Stimulated activated naive CD8-positive, alpha-beta T cell treated with anti-CD3 and anti-CD28 coated beads, Interleukin-15, Interleukin-2, amounts not matched to agents 100 ng/mL and 50 ng/mL, for 24 hours (primary cell): ENCODE results near the gene TMEM147.

Experiments
- H3K27ac Mint-ChIP-seq: one replicate; pipeline ENCODE4 v1.8.0; 2021; ENCODE audit warnings: mild to moderate bottlenecking, mixed read lengths
- H3K27me3 Mint-ChIP-seq: one replicate; pipeline ENCODE4 v1.8.0; 2021; ENCODE audit warnings: mixed read lengths
- H3K36me3 Mint-ChIP-seq: one replicate; pipeline ENCODE4 v1.8.0; 2021; ENCODE audit warnings: low read depth, mixed read lengths
- H3K4me1 Mint-ChIP-seq: one replicate; pipeline ENCODE4 v1.8.0; 2021; ENCODE audit warnings: low read depth, mixed read lengths
- H3K4me3 Mint-ChIP-seq: one replicate; pipeline ENCODE4 v1.8.0; 2021; ENCODE audit warnings: mild to moderate bottlenecking, mixed read lengths
- H3K9me3 Mint-ChIP-seq: one replicate; pipeline ENCODE4 v1.8.0; 2021; ENCODE audit warnings: mixed read lengths

Gene TMEM147

DNA sequence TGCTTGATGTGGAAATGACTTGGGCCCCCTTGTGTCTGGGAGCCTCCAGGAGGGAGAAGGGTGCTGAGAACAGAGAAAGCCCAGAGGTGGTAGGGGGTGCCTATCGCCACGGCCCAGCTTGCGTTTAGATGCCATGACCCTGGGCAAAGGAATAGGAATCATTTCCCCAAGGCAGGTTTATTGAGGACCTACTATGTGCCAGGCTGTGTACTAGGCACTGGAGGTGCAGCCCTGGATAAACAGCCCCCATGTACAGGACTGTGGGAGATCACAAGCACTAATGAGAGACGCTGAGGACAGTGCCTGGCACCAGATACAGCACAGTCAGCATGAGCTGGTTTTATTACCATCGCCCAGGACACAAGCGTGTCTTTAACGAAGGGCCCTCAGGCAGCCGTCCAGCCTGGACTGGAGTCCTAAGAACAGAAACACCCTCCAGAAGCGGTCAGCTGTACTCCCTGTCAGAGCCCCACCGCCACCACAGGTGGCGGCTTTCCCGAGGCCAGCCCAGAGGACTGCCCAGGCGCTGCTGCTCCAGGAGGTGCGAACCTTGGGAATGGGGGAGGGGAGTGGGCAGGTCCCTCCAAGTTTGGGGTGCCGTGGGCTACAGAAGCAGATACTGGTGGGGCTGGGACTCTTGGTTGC, 4.6 kb downstream of the TMEM147 start:
- no peaks in the 10 kb centered on the region for H3K9me3 Mint-ChIP-seq
- H3K27me3 Mint-ChIP-seq, result no peaks in the 10 kb centered on the region
- no peak overlapping the region for H3K27ac Mint-ChIP-seq
- peaks cover 23% of the 10 kb centered on the region for H3K4me1 Mint-ChIP-seq
- H3K36me3 Mint-ChIP-seq, result peaks cover 20% of the 10 kb centered on the region
- H3K4me3 Mint-ChIP-seq, result no peak overlapping the region

DNA sequence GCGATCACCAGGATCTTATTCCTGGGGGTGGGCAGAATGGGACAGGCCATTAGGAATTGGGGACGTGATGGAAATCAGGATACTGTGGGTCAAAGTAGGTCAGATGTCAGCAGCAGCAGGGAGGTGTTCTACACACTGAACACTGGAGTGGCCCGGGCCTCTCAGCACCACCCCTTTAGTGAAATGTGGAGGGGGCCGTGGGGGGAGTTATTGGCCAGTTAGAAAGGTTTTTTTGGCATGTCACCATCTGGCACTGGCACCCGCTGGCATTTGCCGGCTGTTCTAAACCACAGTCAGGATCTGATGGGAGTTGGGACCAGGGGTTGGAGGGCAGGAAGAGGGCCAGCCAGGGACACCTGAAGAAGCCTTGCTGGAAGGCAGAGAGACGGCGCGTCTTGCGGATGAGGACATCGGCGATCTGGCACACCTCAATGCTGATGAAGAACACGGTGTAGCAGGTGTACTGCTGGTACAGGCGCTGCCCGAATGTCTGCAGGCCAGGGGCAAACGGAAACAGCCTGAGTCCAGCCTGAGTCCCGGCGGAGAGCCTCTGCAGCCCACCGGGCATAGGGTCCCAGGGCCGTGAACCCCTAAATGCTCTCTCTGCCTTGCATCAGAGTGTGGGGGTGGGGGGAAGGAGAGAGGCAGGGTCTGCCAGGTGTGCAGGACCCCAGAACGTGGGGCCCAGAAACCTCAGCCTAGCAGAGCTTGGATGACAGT, 5.8 kb downstream of the TMEM147 start:
- no peak overlapping the region for H3K27ac Mint-ChIP-seq
- H3K4me3 Mint-ChIP-seq, result no peak overlapping the region
- peaks cover 20% of the 10 kb centered on the region for H3K36me3 Mint-ChIP-seq
- H3K27me3 Mint-ChIP-seq, result peaks cover under 1% of the 10 kb centered on the region
- H3K4me1 Mint-ChIP-seq, result peaks cover 17% of the 10 kb centered on the region
- H3K9me3 Mint-ChIP-seq, result no peaks in the 10 kb centered on the region

DNA sequence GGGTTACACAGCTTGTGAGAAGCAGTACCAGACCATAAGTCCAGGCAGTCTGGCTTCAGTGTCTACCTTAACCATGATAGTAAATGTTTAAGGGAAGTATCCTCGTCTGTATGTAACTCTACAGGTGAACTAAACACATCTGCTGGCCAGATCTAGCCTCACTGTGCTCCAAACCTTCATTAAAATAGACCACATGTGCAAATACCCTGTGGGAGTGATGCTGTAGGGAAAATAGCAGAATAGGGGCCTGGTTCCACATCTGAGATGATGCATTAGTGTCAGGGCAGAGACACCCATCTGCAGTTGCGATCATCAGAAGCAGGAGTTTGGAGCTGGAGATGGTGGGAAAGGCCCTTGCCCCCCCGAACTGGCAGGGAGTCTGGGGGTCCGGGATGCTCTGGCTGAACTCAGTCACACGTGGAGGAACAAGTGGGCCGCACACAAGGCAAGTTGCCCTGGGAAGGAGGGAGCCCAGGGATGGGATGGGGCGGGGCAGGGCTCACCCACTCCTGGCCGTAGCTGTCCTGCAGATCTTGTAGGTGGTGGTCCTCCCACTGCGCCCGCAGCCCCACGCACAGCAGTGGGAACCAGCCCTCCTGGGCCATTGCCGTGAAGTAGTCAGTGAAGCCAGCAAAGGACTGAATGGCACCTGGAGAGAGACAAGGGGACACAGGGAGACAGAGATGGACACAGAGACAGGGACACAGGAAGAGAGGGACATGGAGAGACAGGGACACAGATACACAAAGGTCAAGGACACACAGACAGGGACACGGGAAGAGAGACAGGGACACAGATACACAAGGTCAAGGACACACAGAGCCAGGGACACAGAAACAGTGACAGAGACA, 7.3 kb downstream of the TMEM147 start:
- no peak overlapping the region for H3K4me3 Mint-ChIP-seq
- H3K27ac Mint-ChIP-seq, result no peak overlapping the region
- peaks cover 11% of the 10 kb centered on the region for H3K4me1 Mint-ChIP-seq
- H3K9me3 Mint-ChIP-seq, result no peaks in the 10 kb centered on the region
- H3K27me3 Mint-ChIP-seq, result peaks cover 10% of the 10 kb centered on the region
- H3K36me3 Mint-ChIP-seq, result peaks cover 12% of the 10 kb centered on the region

GRCh38 chr19:35553385-35554000, 8.1 kb downstream of the TMEM147 start:
- peaks cover 13% of the 10 kb centered on the region for H3K27me3 Mint-ChIP-seq
- H3K36me3 Mint-ChIP-seq, result peaks cover 7% of the 10 kb centered on the region
- H3K27ac Mint-ChIP-seq, result no peak overlapping the region
- no peak overlapping the region for H3K4me3 Mint-ChIP-seq
- no peaks in the 10 kb centered on the region for H3K9me3 Mint-ChIP-seq
- H3K4me1 Mint-ChIP-seq, result peaks cover 12% of the 10 kb centered on the region

DNA sequence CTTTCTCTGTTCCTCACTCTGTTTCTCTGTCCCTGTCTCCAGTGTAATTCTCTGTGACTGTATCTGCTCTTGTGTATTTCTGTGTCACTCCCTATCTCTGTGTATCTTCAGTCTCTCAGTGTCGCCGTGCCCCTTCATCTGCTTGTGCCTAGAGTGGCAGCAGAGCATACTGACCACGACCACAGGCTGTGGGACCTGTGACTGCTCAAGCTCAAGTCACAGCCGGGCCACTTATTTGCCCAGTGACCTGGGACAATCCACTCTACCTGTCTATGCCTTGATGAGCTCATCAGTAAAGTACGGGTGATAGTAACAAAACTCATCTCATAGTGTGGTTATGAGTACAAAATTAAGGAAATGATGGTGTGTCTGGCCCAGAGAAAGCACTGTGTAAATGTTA, 8.7 kb downstream of the TMEM147 start:
- H3K36me3 Mint-ChIP-seq, result peaks cover 6% of the 10 kb centered on the region
- H3K9me3 Mint-ChIP-seq, result no peaks in the 10 kb centered on the region
- peaks cover 18% of the 10 kb centered on the region for H3K27me3 Mint-ChIP-seq
- H3K4me3 Mint-ChIP-seq, result no peak overlapping the region
- H3K27ac Mint-ChIP-seq, result no peak overlapping the region
- H3K4me1 Mint-ChIP-seq, result peaks cover 9% of the 10 kb centered on the region

GRCh38 chr19:35555301-35556005, 10.0 kb downstream of the TMEM147 start:
- H3K36me3 Mint-ChIP-seq, result peaks cover 6% of the 10 kb centered on the region
- H3K9me3 Mint-ChIP-seq, result no peaks in the 10 kb centered on the region
- H3K27ac Mint-ChIP-seq, result no peak overlapping the region
- peaks cover 9% of the 10 kb centered on the region for H3K4me1 Mint-ChIP-seq
- no peak overlapping the region for H3K4me3 Mint-ChIP-seq
- peaks cover 29% of the 10 kb centered on the region for H3K27me3 Mint-ChIP-seq

DNA sequence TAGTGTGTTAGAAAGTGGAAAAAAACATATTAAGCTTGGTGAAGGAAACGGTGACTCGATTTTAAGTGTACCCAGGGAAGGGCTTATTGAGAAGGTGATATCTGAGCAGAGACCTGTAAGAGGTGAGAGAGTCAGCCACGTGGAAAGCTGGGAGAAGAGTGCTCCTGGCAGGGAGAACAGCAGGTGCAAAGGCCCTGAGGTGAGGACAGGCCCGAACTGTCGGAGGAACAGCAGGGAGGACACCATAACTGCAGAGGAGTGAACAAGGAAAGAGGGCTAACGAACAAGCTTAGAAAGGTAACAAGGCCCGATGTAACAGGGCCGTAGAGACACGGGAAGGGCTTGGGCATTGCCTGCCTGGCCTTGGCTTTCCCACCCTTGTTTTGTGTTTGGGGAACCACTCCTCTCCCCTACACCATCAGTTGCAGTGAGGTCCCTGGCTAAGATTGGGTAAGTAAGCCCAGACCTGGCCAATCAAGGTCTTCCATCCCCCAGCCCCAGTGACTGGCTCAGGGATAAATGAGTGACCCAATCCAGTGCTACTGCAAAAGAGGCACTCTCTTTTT, 10.7 kb downstream of the TMEM147 start:
- Mint-ChIP-seq H3K27me3 (peaks cover 33% of the 10 kb centered on the region), H3K36me3 (no peaks in the 10 kb centered on the region), H3K27ac (no peak overlapping the region), H3K4me1 (peaks cover 9% of the 10 kb centered on the region), H3K4me3 (no peak overlapping the region), H3K9me3 (no peaks in the 10 kb centered on the region)

GRCh38 chr19:35556846-35557538, 11.6 kb downstream of the TMEM147 start:
- Mint-ChIP-seq H3K9me3 (no peaks in the 10 kb centered on the region), H3K4me1 (peaks cover 9% of the 10 kb centered on the region), H3K27me3 (peaks cover 40% of the 10 kb centered on the region), H3K36me3 (no peaks in the 10 kb centered on the region), H3K27ac (no peak overlapping the region), H3K4me3 (peak overlapping the region; percentile 48)

DNA sequence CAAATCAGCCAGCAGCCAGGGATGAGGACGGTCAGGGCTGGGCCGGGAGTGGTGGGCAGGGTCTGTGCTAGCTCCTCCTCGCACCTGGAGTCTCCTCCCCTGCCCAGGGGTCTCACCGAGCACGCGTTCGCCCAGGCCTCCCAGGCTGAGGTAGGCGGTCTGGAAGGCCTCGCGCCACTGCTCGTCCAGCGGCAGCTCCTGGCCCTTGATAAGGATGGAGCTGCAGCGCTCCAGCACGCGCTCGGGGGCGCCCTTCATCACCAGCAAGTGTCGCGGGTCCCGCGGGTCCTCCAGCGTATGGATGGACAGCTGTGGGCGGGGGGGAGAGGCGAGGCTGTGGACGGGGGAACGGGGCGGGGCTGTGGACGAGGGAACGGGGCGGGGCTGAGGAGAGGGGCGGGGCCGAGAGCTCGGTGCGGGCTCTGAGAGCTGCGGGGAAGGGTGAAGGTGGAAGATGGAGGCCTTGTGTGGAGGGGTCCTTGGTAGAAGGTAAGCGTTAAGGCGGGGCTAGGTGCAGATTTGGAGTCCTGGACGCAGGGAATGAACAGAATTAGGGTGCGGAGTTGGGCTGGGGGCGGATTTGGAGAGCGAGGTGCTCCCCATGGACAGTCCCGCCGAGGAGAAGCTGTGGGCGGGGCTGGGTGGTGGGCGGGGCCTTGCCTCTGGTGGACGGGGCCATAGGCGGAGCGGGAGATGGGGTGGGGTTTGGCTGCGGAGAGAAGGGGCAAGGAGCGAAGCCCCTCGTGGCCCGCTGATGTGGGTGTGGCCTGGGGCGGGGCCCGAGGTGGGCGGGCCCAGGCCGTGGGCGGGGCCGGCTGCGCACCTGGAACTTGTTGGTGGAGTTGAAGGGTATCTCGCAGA, 12.3 kb downstream of the TMEM147 start:
- Mint-ChIP-seq H3K9me3 (no peaks in the 10 kb centered on the region), H3K27ac (no peak overlapping the region), H3K36me3 (no peaks in the 10 kb centered on the region), H3K27me3 (peaks cover 43% of the 10 kb centered on the region), H3K4me1 (peaks cover 9% of the 10 kb centered on the region), H3K4me3 (peak overlapping the region; percentile 71)

DNA sequence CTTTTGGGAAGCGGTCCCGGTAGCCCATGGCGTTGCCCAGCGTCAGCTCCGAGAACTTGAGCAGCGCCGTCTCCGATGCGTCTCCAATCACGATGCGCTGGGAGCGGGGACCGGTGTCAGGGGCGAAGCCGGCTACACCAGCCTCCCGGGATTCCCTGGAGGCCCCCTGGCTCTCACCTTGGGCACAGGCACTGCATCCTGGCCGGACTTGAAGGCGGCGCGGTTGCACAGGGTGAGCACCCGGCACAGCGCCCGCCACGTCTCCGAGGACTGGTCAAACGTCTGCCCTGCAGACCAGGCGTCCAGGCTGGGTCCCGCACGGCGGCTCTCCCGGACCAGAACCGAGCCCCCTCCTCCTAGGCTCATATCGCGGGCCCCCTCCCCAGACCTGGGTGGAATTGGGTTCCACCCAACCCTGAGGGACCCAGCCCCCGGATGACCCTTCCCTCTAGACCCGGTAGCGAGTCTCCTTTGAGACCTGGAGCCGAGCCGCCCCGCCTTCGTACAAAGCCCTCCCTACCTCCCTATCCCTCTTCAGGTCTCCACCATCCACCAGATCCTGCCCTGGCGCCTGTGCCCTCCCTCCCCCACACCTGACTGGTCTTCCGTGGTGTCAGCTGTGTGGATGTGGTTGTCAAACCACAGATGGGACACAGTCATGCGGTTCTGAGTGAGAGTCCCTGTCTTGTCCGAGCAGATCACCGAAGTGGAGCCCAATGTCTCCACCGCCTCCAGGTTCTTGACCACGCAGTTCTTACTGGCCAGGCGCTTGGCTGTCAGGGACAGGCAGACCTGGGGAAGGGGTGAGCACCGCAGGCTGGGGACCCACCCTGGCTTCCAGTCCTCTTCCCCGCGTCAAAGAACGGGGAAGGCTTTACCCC, 13.2 kb downstream of the TMEM147 start:
- peaks cover 9% of the 10 kb centered on the region for H3K4me1 Mint-ChIP-seq
- no peak overlapping the region for H3K27ac Mint-ChIP-seq
- peaks cover 43% of the 10 kb centered on the region for H3K27me3 Mint-ChIP-seq
- no peaks in the 10 kb centered on the region for H3K9me3 Mint-ChIP-seq
- H3K36me3 Mint-ChIP-seq, result no peaks in the 10 kb centered on the region
- peak overlapping the region; percentile 15 for H3K4me3 Mint-ChIP-seq

DNA sequence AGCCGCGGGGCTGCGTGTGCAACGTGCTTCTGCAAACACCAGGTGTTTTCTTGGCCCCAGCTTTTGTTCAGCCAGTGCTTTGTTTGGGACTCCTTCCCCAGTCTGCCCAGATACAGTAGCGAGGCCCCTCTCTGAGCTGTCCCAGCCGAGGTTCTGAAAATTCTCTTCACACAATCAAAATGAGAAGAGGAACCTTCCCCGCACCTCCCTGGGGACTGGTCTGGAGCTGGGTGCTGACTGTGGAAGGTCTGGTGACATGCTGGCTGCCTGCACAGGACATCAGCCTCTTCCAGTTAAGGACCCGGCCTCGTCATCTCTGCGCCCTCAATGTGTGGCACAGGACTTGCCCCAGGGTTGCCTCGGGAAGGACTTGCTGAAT, 13.8 kb downstream of the TMEM147 start:
- H3K9me3 Mint-ChIP-seq, result no peaks in the 10 kb centered on the region
- no peaks in the 10 kb centered on the region for H3K36me3 Mint-ChIP-seq
- H3K4me1 Mint-ChIP-seq, result peaks cover 9% of the 10 kb centered on the region
- no peak overlapping the region for H3K27ac Mint-ChIP-seq
- H3K4me3 Mint-ChIP-seq, result peak overlapping the region; percentile 15
- peaks cover 43% of the 10 kb centered on the region for H3K27me3 Mint-ChIP-seq

GRCh38 chr19:35559781-35560180, 14.4 kb downstream of the TMEM147 start:
- Mint-ChIP-seq H3K27ac (no peak overlapping the region), H3K4me3 (no peak overlapping the region), H3K27me3 (peaks cover 43% of the 10 kb centered on the region), H3K9me3 (no peaks in the 10 kb centered on the region), H3K4me1 (peaks cover 9% of the 10 kb centered on the region), H3K36me3 (no peaks in the 10 kb centered on the region)
